ENCODE results near the gene SIGLEC14.

- TF ChIP-seq, protein P1, sequence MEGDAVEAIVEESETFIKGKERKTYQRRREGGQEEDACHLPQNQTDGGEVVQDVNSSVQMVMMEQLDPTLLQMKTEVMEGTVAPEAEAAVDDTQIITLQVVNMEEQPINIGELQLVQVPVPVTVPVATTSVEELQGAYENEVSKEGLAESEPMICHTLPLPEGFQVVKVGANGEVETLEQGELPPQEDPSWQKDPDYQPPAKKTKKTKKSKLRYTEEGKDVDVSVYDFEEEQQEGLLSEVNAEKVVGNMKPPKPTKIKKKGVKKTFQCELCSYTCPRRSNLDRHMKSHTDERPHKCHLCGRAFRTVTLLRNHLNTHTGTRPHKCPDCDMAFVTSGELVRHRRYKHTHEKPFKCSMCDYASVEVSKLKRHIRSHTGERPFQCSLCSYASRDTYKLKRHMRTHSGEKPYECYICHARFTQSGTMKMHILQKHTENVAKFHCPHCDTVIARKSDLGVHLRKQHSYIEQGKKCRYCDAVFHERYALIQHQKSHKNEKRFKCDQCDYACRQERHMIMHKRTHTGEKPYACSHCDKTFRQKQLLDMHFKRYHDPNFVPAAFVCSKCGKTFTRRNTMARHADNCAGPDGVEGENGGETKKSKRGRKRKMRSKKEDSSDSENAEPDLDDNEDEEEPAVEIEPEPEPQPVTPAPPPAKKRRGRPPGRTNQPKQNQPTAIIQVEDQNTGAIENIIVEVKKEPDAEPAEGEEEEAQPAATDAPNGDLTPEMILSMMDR (IDR thresholded peaks at IDR 0.05; ENCODE audit: extremely low read depth in 1 of 2, insufficient read depth in 1 of 2, low read depth in 1 of 2, low read length in 2 of 2) = no peak
- no peak for TF ChIP-seq POLR2A (IDR thresholded peaks at IDR 0.05; ENCODE audit: low read depth, low read length)
- no peak for TF ChIP-seq POLR2AphosphoS5 (IDR thresholded peaks at IDR 0.05; ENCODE audit: insufficient read depth, low read depth, low read length)
- peak; percentile 54 for TF ChIP-seq EZH2 (IDR thresholded peaks at IDR 0.05; ENCODE audit: borderline replicate concordance, low read depth, low read length, severe bottlenecking)
- TF ChIP-seq GATA2 (IDR thresholded peaks at IDR 0.05; ENCODE audit: insufficient read depth, insufficient read length, low read depth, low read length) = no peak
- no peak for TF ChIP-seq FOS (IDR thresholded peaks at IDR 0.05; ENCODE audit: borderline replicate concordance, insufficient read depth, low read length)
- TF ChIP-seq, protein P2, sequence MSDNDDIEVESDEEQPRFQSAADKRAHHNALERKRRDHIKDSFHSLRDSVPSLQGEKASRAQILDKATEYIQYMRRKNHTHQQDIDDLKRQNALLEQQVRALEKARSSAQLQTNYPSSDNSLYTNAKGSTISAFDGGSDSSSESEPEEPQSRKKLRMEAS (IDR thresholded peaks at IDR 0.05; ENCODE audit: insufficient read depth, insufficient read length) = no peak
These were observed 45.6 kb downstream of the SIGLEC14 start for GRCh38 chr19:51600940-51601580.
